ENCODE measurements around the gene EIPR1. TPM values are rescaled to one million over a fixed set of nuclear protein-coding genes. Genes with fewer than 3 reads are reported as not detected.

Gene EIPR1
- total RNA-seq, 1 experiment from 2014 or later = 27.8 TPM

- peak overlapping the region in 1 of 3 experiments; percentile 29; a peak in 2 of 7 replicates for H3K27ac Mint-ChIP-seq
- Histone ChIP-seq H4K91ac (ENCODE audit: insufficient read length, low read depth, low read length) (no peak overlapping the region), H4K20me1 (ENCODE audit: control insufficient read depth, insufficient read depth, insufficient read length) (no peaks in the 10 kb centered on the region), H3K18ac (ENCODE audit: insufficient read length, low read depth, low read length) (no peak overlapping the region), H3K56ac (ENCODE audit: insufficient read length, low read depth, low read length) (no peak overlapping the region), H4K8ac (replicated peaks; ENCODE audit: insufficient read length, low read depth, low read length) (no peak overlapping the region), H2BK5ac (ENCODE audit: insufficient read length, low read length) (no peak overlapping the region), H3K9ac (ENCODE audit: extremely low read depth, insufficient read length, low read length) (no peak overlapping the region), H2AFZ (ENCODE audit: low read length) (no peak overlapping the region), H2AK5ac (ENCODE audit: insufficient read length, low read length) (no peak overlapping the region), H3K14ac (ENCODE audit: insufficient read depth, low read length) (no peak overlapping the region), H3K79me2 (ENCODE audit: insufficient read depth, low read length) (0 out of 2 replicates have a peak, but pooled peaks cover 2% of the 10 kb centered on the region), H3K23ac (ENCODE audit: insufficient read length, low read depth, low read length) (no peak overlapping the region), H2BK120ac (ENCODE audit: low read depth, low read length, poor library complexity, severe bottlenecking) (no peak overlapping the region), H3K9me3 (ENCODE audit: control insufficient read depth, low read depth, low read length) (no peaks in the 10 kb centered on the region), H2BK20ac (ENCODE audit: low read depth, low read length, poor library complexity, severe bottlenecking) (no peak overlapping the region), H3K27me3 (ENCODE audit: insufficient read depth, low read length) (no peaks in the 10 kb centered on the region), H3K79me1 (ENCODE audit: insufficient read depth, low read depth, low read length, poor library complexity, severe bottlenecking) (no peaks in the 10 kb centered on the region), H4K5ac (ENCODE audit: insufficient read length, low read depth, low read length) (no peak overlapping the region), H3T11ph (ENCODE audit: low read length) (no peak overlapping the region), H3K4me1 (ENCODE audit: insufficient read depth, low read length) (no peaks in the 10 kb centered on the region; the same call in 1 of the 2 replicates), H3K4me2 (ENCODE audit: insufficient read depth, insufficient read length, low read length) (no peak overlapping the region), H3K23me2 (ENCODE audit: insufficient read length, low read depth, low read length, poor library complexity, severe bottlenecking) (no peaks in the 10 kb centered on the region), H3K27ac (ENCODE audit: insufficient read length, low read depth, low read length) (no peak overlapping the region), H3K4ac (ENCODE audit: low read depth, low read length) (no peak overlapping the region), H2BK12ac (ENCODE audit: insufficient read length, low read depth, low read length) (no peak overlapping the region), H2BK15ac (ENCODE audit: low read depth, low read length) (no peak overlapping the region)
- TF ChIP-seq, protein P1, sequence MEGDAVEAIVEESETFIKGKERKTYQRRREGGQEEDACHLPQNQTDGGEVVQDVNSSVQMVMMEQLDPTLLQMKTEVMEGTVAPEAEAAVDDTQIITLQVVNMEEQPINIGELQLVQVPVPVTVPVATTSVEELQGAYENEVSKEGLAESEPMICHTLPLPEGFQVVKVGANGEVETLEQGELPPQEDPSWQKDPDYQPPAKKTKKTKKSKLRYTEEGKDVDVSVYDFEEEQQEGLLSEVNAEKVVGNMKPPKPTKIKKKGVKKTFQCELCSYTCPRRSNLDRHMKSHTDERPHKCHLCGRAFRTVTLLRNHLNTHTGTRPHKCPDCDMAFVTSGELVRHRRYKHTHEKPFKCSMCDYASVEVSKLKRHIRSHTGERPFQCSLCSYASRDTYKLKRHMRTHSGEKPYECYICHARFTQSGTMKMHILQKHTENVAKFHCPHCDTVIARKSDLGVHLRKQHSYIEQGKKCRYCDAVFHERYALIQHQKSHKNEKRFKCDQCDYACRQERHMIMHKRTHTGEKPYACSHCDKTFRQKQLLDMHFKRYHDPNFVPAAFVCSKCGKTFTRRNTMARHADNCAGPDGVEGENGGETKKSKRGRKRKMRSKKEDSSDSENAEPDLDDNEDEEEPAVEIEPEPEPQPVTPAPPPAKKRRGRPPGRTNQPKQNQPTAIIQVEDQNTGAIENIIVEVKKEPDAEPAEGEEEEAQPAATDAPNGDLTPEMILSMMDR (conservative IDR thresholded peaks at IDR 0.05) = no peak
- no peaks in the 10 kb centered on the region; a peak in 1 of 5 replicates for H3K9me3 Mint-ChIP-seq
- peaks cover 1% of the 10 kb centered on the region for H3K27me3 Mint-ChIP-seq (ENCODE audit: low read depth)
- H3K36me3 Mint-ChIP-seq (ENCODE audit: insufficient read depth in 1 of 3, low read depth in 3 of 3) = peaks cover 3 to 14% (median 4%) of the 10 kb centered on the region in 3 experiments; a peak in 6 of 7 replicates
- no peak overlapping the region for H3K4me3 Mint-ChIP-seq
- no CpG with 5 or more reads among the region's 7 CpGs for WGBS (ENCODE audit: extremely low coverage, insufficient read length, low lambda C conversion rate)
- no peak for DNase-seq
- peaks cover 38% of the 10 kb centered on the region in 2 experiments for H3K4me1 Mint-ChIP-seq
Measured at GRCh38 chr2:3299703-3300102, 77.9 kb downstream of the EIPR1 start.
